ENCODE results near the gene CORO2A.

Gene CORO2A

GRCh38 chr9:98192503-98193335 lies at the start of gene CORO2A:
Gene CORO2A (minus strand): TSS chr9:98192637. CDS start chr9:98157660, 34,977 bp downstream.
- peak within 1 kb of the TSS; percentile 77 for H3K4me3 ChIP-seq (ENCODE audit: low read depth, low read length)
- TF ChIP-seq CTCF (IDR thresholded peaks at IDR 0.05; ENCODE audit: borderline replicate concordance, insufficient read depth, low read depth, low read length): peak; percentile 23; the same call in 1 of the 2 replicates

- peak; percentile 21; the same call in 1 of the 2 replicates for TF ChIP-seq CTCF (IDR thresholded peaks at IDR 0.05; ENCODE audit: borderline replicate concordance, insufficient read depth, low read depth, low read length)
- H3K4me3 ChIP-seq (ENCODE audit: low read depth, low read length): no peak overlapping the region
These were observed 49.2 kb upstream of the CORO2A start for GRCh38 chr9:98241357-98242300.

GRCh38 chr9:98240475-98240874 lies 48.0 kb upstream of the CORO2A start:
- no peak overlapping the region for H3K4me3 ChIP-seq (ENCODE audit: low read depth, low read length)
- no peak for TF ChIP-seq CTCF (IDR thresholded peaks at IDR 0.05; ENCODE audit: borderline replicate concordance, insufficient read depth, low read depth, low read length)

- no peak overlapping the region for H3K4me3 ChIP-seq (ENCODE audit: low read depth, low read length)
- TF ChIP-seq CTCF (IDR thresholded peaks at IDR 0.05; ENCODE audit: borderline replicate concordance, insufficient read depth, low read depth, low read length): no peak
These were observed 44.6 kb upstream of the CORO2A start for GRCh38 chr9:98236901-98237487.

- H3K4me3 ChIP-seq (ENCODE audit: low read depth, low read length): no peak overlapping the region
These were observed 42.7 kb upstream of the CORO2A start for GRCh38 chr9:98235126-98235525.

More at GRCh38 chr9:98235126-98235525, 42.7 kb upstream of the CORO2A start:
- TF ChIP-seq CTCF (IDR thresholded peaks at IDR 0.05; ENCODE audit: borderline replicate concordance, insufficient read depth, low read depth, low read length): no peak

Data from GM12875 (cell line).